NCI-H226 (cell line): ENCODE results near the gene APEH.

Experiments used
- DNase-seq: peaks from one replicate; pipeline ENCODE4 v3.0.0-alpha.2; 2015

The APEH gene

DNA sequence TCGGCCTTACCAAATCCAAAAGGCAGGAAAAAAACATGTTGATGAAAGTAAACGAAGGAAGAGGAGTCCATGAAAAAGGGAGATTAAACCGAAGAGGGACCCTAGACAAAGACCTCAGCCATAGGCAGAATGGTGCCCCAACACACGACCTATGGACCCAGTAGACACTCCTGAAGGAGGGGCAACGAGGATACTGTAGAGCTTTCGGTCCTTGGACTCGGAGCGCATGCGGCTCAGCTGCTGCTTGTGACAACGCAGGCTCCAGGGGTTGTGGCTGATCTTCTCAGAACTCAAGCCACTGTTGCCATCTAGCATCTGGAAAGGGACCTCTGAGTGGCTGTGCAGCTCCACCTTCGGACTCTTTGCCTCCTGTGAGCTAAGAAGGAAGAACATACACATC lies 58.4 kb downstream of the APEH start:
- DNase-seq, result no peak

DNA sequence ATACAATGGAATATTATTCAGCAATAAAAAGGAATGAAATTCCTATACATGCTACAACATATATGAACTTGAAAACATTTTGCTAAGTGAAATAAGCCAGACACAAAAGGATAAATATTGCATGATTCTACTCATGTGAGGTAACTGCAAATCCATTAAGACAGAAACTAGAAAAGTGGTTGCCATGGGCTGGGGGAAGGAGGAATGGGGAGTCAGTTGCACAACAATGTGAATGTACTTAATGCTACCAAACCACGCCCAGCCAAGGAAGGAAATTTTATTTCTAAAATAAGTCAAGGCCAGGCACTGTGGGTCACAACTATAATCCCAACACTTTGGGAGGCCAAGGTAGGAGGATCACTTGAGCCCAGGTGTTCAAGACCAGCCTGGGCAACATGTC lies 59.4 kb downstream of the APEH start:
- DNase-seq, result no peak
